SU-DHL-6 (cell line): ENCODE measurements around the gene LSP1.

Experiments
- H2AFZ ChIP-seq: fragments of 200-600 bp; sonication (generic); 2 replicates; pipeline ENCODE4 v1.6.1; 2014; ENCODE audit warnings: low read depth, mild to moderate bottlenecking, moderate library complexity, mixed read lengths, antibody characterized with exemption, low read length; ENCODE audit not compliant: severe bottlenecking
- H3F3A ChIP-seq: fragments of 200-600 bp; shearing (Covaris generic); 2 replicates; pipeline ENCODE4 v1.6.0; 2016; ENCODE audit warnings: antibody characterized with exemption, mild to moderate bottlenecking; ENCODE audit not compliant: insufficient read depth
- H3K27ac ChIP-seq: fragments of 200-600 bp; sonication (generic); 2 replicates; pipeline ENCODE4 v1.5.1; 2016; ENCODE audit warnings: low read depth, mild to moderate bottlenecking, low read length, moderate library complexity, mixed read lengths
- H3K27me3 ChIP-seq: fragments of 200-600 bp; sonication (generic), shearing (Covaris generic); 2 replicates; pipeline ENCODE4 v1.6.0; 2014; ENCODE audit warnings: mild to moderate bottlenecking, low read length
- H3K36me3 ChIP-seq: fragments of 200-600 bp; sonication (generic); 2 replicates; pipeline ENCODE4 v1.6.1; 2014; ENCODE audit warnings: mild to moderate bottlenecking, low read length, mixed read lengths
- H3K4me2 ChIP-seq: fragments of 300-600, 200-600 bp; shearing (Covaris generic), sonication (generic); 2 replicates; pipeline ENCODE4 v1.6.0; 2014; ENCODE audit warnings: low read length, low read depth, mild to moderate bottlenecking; ENCODE audit not compliant: poor library complexity, severe bottlenecking
- H3K4me3 ChIP-seq: fragments of 200-600 bp; sonication (generic); 2 replicates; pipeline ENCODE4 v1.5.1; 2014; ENCODE audit warnings: antibody characterized with exemption, low read length, mild to moderate bottlenecking, mixed read lengths; ENCODE audit not compliant: insufficient read depth, poor library complexity, severe bottlenecking
- H3K79me2 ChIP-seq: fragments of 200-600 bp; sonication (generic); 2 replicates; pipeline ENCODE4 v1.6.1; 2014; ENCODE audit warnings: mild to moderate bottlenecking, low read length, moderate library complexity; ENCODE audit not compliant: insufficient read depth
- H3K9ac ChIP-seq: fragments of 200-600 bp; sonication (generic); 2 replicates; pipeline ENCODE4 v1.7.0; 2014; ENCODE audit warnings: mild to moderate bottlenecking, low read length
- H3K9me2 ChIP-seq: fragments of 200-600 bp; sonication (generic); replicated peaks from 2 replicates; pipeline ENCODE4 v1.6.1; 2014; ENCODE audit warnings: low read length; ENCODE audit not compliant: insufficient read depth
- H3K9me3 ChIP-seq: fragments of 200-600 bp; sonication (generic); 2 replicates; pipeline ENCODE4 v1.6.1; 2014; ENCODE audit warnings: low read length, mixed read lengths; ENCODE audit not compliant: insufficient read depth
- H4K20me1 ChIP-seq: fragments of 200-600 bp; sonication (generic); 2 replicates; pipeline ENCODE4 v1.6.1; 2014; ENCODE audit warnings: low read depth, mild to moderate bottlenecking, antibody characterized with exemption, low read length, moderate library complexity, mixed read lengths
- CTCF ChIP-seq: fragments of 200-600 bp; sonication (generic); IDR thresholded peaks from one replicate; pipeline ENCODE4 v1.5.1; 2017; ENCODE audit warnings: antibody characterized with exemption, mild to moderate bottlenecking, low read length, moderate library complexity; ENCODE audit not compliant: insufficient read depth, poor library complexity, severe bottlenecking
- EZH2phosphoT487 ChIP-seq: fragments of 200-600 bp; sonication (generic), shearing (Covaris generic); conservative IDR thresholded peaks from 2 replicates; pipeline ENCODE4 v1.6.1; 2018; ENCODE audit warnings: mild to moderate bottlenecking, antibody characterized with exemption, low read length, moderate library complexity, mixed read lengths

LSP1 gene

GRCh38 chr11:1879941-1880720 is 27.2 kb downstream of the LSP1 start:
- Histone ChIP-seq H2AFZ (no peak overlapping the region), H3K9me3 (no peaks in the 10 kb centered on the region), H3K27ac (no peak overlapping the region), H3K79me2 (no peaks in the 10 kb centered on the region), H3K4me2 (no peak overlapping the region), H3K9ac (no peak overlapping the region), H3K4me3 (no peak overlapping the region), H4K20me1 (no peaks in the 10 kb centered on the region; the same call in 1 of the 2 replicates), H3K9me2 (no peaks in the 10 kb centered on the region), H3K36me3 (peaks cover 6% of the 10 kb centered on the region), H3K27me3 (no peaks in the 10 kb centered on the region), H3F3A (no peaks in the 10 kb centered on the region)
- TF ChIP-seq EZH2phosphoT487 = no peak
- no peak for TF ChIP-seq CTCF

GRCh38 chr11:1880746-1881441 is 28.0 kb downstream of the LSP1 start:
- Histone ChIP-seq H3K27me3 (no peaks in the 10 kb centered on the region), H3K4me3 (no peak overlapping the region), H3K9ac (no peak overlapping the region), H3K27ac (no peak overlapping the region), H2AFZ (no peak overlapping the region), H3K36me3 (peaks cover 13% of the 10 kb centered on the region), H4K20me1 (no peaks in the 10 kb centered on the region; the same call in 1 of the 2 replicates), H3K9me3 (no peaks in the 10 kb centered on the region), H3K79me2 (no peaks in the 10 kb centered on the region), H3K9me2 (no peaks in the 10 kb centered on the region), H3K4me2 (no peak overlapping the region), H3F3A (no peaks in the 10 kb centered on the region)
- TF ChIP-seq EZH2phosphoT487 = no peak
- no peak for TF ChIP-seq CTCF

- Histone ChIP-seq H3K79me2 (no peaks in the 10 kb centered on the region), H3K4me2 (no peak overlapping the region), H3K27ac (no peak overlapping the region), H3F3A (no peaks in the 10 kb centered on the region), H4K20me1 (no peaks in the 10 kb centered on the region; the same call in 1 of the 2 replicates), H3K27me3 (no peaks in the 10 kb centered on the region), H2AFZ (no peak overlapping the region), H3K9ac (no peak overlapping the region), H3K9me3 (no peaks in the 10 kb centered on the region), H3K4me3 (no peak overlapping the region), H3K9me2 (no peaks in the 10 kb centered on the region), H3K36me3 (peaks cover 15% of the 10 kb centered on the region)
- TF ChIP-seq EZH2phosphoT487 = no peak
- no peak for TF ChIP-seq CTCF
These were observed 28.8 kb downstream of the LSP1 start for GRCh38 chr11:1881442-1882264.
